HL-60 (cell line): ENCODE data around the gene GABPB1.
A peak's percentile ranks its signal among the peaks of the same experiment; 100 is the strongest.
"Not testable (repeated sequence)": the region's sequence is repeated elsewhere in the genome, so short reads cannot be mapped to it uniquely, and the experiment has no call there.

Source experiments
- DNase-seq, 2 experiments: peaks; one replicate each; pipeline ENCODE4 v3.0.0-alpha.2; 2010 to 2020; ENCODE audit warnings: low read depth in 1 of 2, low spot score in 1 of 2
- H3K27ac ChIP-seq: fragments of 250-450 bp; sonication (Bioruptor Pico); replicated peaks from 2 replicates; pipeline ENCODE4 v1.5.1; 2020; ENCODE audit warnings: mild to moderate bottlenecking, moderate library complexity
- H3K27me3 ChIP-seq: fragments of 250-450 bp; sonication (Bioruptor Pico); 2 replicates; pipeline ENCODE4 v1.5.1; 2021; ENCODE audit warnings: mild to moderate bottlenecking, moderate library complexity; ENCODE audit not compliant: insufficient read depth, poor library complexity, severe bottlenecking
- H3K4me3 ChIP-seq: replicated peaks from 2 replicates; pipeline ENCODE4 v1.5.1; 2011; ENCODE audit warnings: mild to moderate bottlenecking, control low read depth, low read length; ENCODE audit not compliant: insufficient read depth
- GABPA ChIP-seq: IDR thresholded peaks from 2 replicates; pipeline ENCODE4 v1.6.1; 2012; ENCODE audit warnings: low read depth
- POLR2AphosphoS5 ChIP-seq: IDR thresholded peaks from 2 replicates; pipeline ENCODE4 v1.6.1; 2012; ENCODE audit warnings: low read depth
- REST ChIP-seq: IDR thresholded peaks from 2 replicates; pipeline ENCODE4 v1.6.1; 2012; ENCODE audit warnings: low read depth; ENCODE audit not compliant: insufficient replicate concordance
- SPI1 ChIP-seq: IDR thresholded peaks from 2 replicates; pipeline ENCODE4 v1.6.1; 2012; ENCODE audit warnings: low read depth, mild to moderate bottlenecking, borderline replicate concordance
- long read RNA-seq: library from polyadenylated mRNA; unstranded; transcript quantifications from one replicate; pipeline ENCODE4 v2.0.0, GENCODE V29; 2020
- TF ChIP-seq, protein P1 (sequence below): IDR thresholded peaks from one replicate; pipeline ENCODE4 v1.5.1; 2011; ENCODE audit warnings: low read length, control low read depth, inconsistent platforms; ENCODE audit not compliant: insufficient read depth

GABPB1 gene
- long read RNA-seq, full-length matches to known transcripts = 64 of 81 reads
- long read RNA-seq, partial matches to known transcripts = 3 of 81 reads
- long read RNA-seq, other reads (novel, unspliced or antisense) = 14 of 81 reads

- TF ChIP-seq REST = peak; percentile 73
- TF ChIP-seq POLR2AphosphoS5 = peak; percentile 91
- TF ChIP-seq GABPA = peak; percentile 81
- TF ChIP-seq, protein P1, sequence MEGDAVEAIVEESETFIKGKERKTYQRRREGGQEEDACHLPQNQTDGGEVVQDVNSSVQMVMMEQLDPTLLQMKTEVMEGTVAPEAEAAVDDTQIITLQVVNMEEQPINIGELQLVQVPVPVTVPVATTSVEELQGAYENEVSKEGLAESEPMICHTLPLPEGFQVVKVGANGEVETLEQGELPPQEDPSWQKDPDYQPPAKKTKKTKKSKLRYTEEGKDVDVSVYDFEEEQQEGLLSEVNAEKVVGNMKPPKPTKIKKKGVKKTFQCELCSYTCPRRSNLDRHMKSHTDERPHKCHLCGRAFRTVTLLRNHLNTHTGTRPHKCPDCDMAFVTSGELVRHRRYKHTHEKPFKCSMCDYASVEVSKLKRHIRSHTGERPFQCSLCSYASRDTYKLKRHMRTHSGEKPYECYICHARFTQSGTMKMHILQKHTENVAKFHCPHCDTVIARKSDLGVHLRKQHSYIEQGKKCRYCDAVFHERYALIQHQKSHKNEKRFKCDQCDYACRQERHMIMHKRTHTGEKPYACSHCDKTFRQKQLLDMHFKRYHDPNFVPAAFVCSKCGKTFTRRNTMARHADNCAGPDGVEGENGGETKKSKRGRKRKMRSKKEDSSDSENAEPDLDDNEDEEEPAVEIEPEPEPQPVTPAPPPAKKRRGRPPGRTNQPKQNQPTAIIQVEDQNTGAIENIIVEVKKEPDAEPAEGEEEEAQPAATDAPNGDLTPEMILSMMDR = no peak
- peak; percentile 70 for TF ChIP-seq SPI1
- DNase-seq = peak; percentile 88 to 92
- Histone ChIP-seq H3K4me3 (peak within 1 kb of the TSS; percentile 74), H3K27me3 (no peaks in the 10 kb centered on the region), H3K27ac (peak within 1 kb of the TSS; percentile 96)
Observed at GRCh38 chr15:50354838-50355618, at the start of gene GABPB1. Gene GABPB1, minus strand, starts transcription at chr15:50355198. Its CDS starts 45,400 bp downstream, at chr15:50309798.

- not testable (repeated sequence) for DNase-seq, H3K27ac ChIP-seq, H3K27me3 ChIP-seq, H3K4me3 ChIP-seq
Observed at GRCh38 chr15:50391561-50391960, 36.6 kb upstream of the GABPB1 start.

GRCh38 chr15:50390554-50391264, 35.7 kb upstream of the GABPB1 start:
- Histone ChIP-seq H3K27me3 (no peaks in the 10 kb centered on the region), H3K27ac (no peak overlapping the region), H3K4me3 (no peak overlapping the region)
- peak; percentile 14 to 35 for DNase-seq
- TF ChIP-seq, protein P1 = no peak
- no peak for TF ChIP-seq REST
- peak; percentile 63; the same call in 1 of the 2 replicates for TF ChIP-seq SPI1
- TF ChIP-seq GABPA = no peak
- no peak for TF ChIP-seq POLR2AphosphoS5

DNA sequence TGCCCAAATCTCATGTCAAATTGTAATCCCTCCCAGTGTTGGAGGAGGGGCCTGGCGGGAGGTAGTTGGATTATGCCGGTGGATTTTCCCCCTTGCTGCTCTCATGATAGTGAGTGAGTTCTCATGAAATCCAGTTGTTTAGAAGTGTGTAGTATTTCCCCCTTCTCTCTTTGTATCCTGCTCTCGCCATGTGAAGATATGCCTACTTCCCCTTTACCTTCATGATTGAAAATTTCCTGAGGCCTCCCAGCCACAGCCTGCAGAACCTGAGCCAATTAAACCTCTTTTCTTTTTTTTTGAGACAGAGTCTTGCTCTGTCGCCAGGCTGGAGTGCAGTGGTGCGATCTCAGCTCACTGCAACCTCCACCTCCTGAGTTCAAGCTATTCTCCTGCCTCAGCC, 27.4 kb upstream of the GABPB1 start:
- H3K27me3 ChIP-seq, H3K27ac ChIP-seq, H3K4me3 ChIP-seq: not testable (repeated sequence)
- peak; percentile 53; the same call in 1 of the 2 replicates for TF ChIP-seq SPI1
- peak in 1 of 2 experiments; percentile 47 for DNase-seq
